HCT116 (cell line): ENCODE results near the gene ELFN2. TPM values are rescaled to one million over a fixed set of nuclear protein-coding genes. Genes with fewer than 3 reads are reported as not detected.
A peak's percentile ranks its signal among the peaks of the same experiment; 100 is the strongest.

Experiments
- ATAC-seq: fragments of 200-7000 bp; cut with Tn5 transposase; 2 replicates; pipeline ENCODE4 v1.9.1; 2020; ENCODE audit warnings: mild to moderate bottlenecking, moderate library complexity
- BruUV-seq: library from RNA; stranded (reverse); fragments of 400-500 nt; replicated peaks from 2 replicates; lab custom pipeline; 2021; lab: Mats Ljungman, UMichigan
- CTCF ChIA-PET: fragments of 300-600 bp; sonication (Branson Sonifier 250); formaldehyde crosslinking; loops from one replicate; lab custom pipeline; 2021; ENCODE audit warnings: antibody characterized with exemption; lab: Charles Lee
- POLR2A ChIA-PET: fragments of 300-600, 350-600 bp; sonication (Branson Sonifier 250); formaldehyde crosslinking; loops from one replicate; lab custom pipeline; 2021; ENCODE audit warnings: antibody characterized with exemption; lab: Charles Lee
- RAD21 ChIA-PET, 2 experiments: fragments of 300-600 bp; sonication (Branson Sonifier 250); formaldehyde crosslinking; loops; one replicate each; lab custom pipeline; 2023; ENCODE audit warnings: low total read pairs in 2 of 2; ENCODE audit not compliant: uncharacterized antibody in 2 of 2, unreplicated experiment in 2 of 2, low non-redundant PET in 1 of 2; lab: Charles Lee
- DNase-seq: peaks from one replicate; pipeline ENCODE4 v3.0.0-alpha.2; 2010; ENCODE audit warnings: low read depth, low spot score
- H2AFZ ChIP-seq: fragments of 200-600 bp; shearing (Covaris generic), sonication (generic); 2 replicates; pipeline ENCODE4 v1.6.1; 2017; ENCODE audit warnings: low read depth, mixed run types, mixed read lengths, antibody characterized with exemption, low read length; ENCODE audit not compliant: poor library complexity, severe bottlenecking
- H3K27ac ChIP-seq: 2 replicates; pipeline ENCODE4 v1.5.1; 2012; ENCODE audit warnings: low read depth, low read length
- H3K27me3 ChIP-seq: fragments of 200-600 bp; sonication (generic); 2 replicates; pipeline ENCODE4 v1.6.1; 2016; ENCODE audit warnings: mixed run types, low read length, mixed read lengths; ENCODE audit not compliant: insufficient read depth
- H3K36me3 ChIP-seq, 2 experiments: fragments of 200-500 bp in 1 of 2; fragments of 200-600 bp in 1 of 2; sonication (Bioruptor generic) in 1 of 2; sonication (generic) in 1 of 2; 2 replicates each; pipeline versions ENCODE4 v1.5.1 to v1.6.1; 2014 to 2016; ENCODE audit warnings: low read length in 2 of 2, inconsistent platforms in 1 of 2, mixed read lengths in 1 of 2, mixed run types in 1 of 2; ENCODE audit not compliant: insufficient read depth in 2 of 2, control insufficient read depth in 1 of 2
- H3K4me1 ChIP-seq, 2 experiments: fragments of 200-600 bp in 1 of 2; sonication (generic) in 1 of 2; 2 replicates each; pipeline versions ENCODE4 v1.5.1 to v1.6.1; 2012 to 2017; ENCODE audit warnings: low read length in 2 of 2, inconsistent platforms in 1 of 2, mild to moderate bottlenecking in 1 of 2, mixed read lengths in 1 of 2, mixed run types in 1 of 2, moderate library complexity in 1 of 2; ENCODE audit not compliant: insufficient read depth in 2 of 2, control insufficient read depth in 1 of 2
- H3K4me2 ChIP-seq: fragments of 200-600 bp; sonication (generic); 2 replicates; pipeline ENCODE4 v1.6.1; 2017; ENCODE audit warnings: mixed run types, low read length, mixed read lengths
- H3K4me3 ChIP-seq, 2 experiments: fragments of 200-600 bp in 1 of 2; sonication (generic) in 1 of 2; replicated peaks in 1 of 2; 2 replicates each; pipeline ENCODE4 v1.5.1; 2011 to 2016; ENCODE audit warnings: low read length in 2 of 2, control low read depth in 1 of 2, low read depth in 1 of 2, mild to moderate bottlenecking in 1 of 2, mixed read lengths in 1 of 2, mixed run types in 1 of 2
- H3K79me2 ChIP-seq: fragments of 200-600 bp; sonication (generic); 2 replicates; pipeline ENCODE4 v1.6.1; 2017; ENCODE audit warnings: mild to moderate bottlenecking, mixed run types, low read length, moderate library complexity, mixed read lengths; ENCODE audit not compliant: insufficient read depth
- H3K9ac ChIP-seq: fragments of 200-600 bp; sonication (generic); 2 replicates; pipeline ENCODE4 v1.6.1; 2016; ENCODE audit warnings: low read length, mixed read lengths
- H3K9me2 ChIP-seq: fragments of 200-600 bp; sonication (generic), shearing (Covaris generic); 2 replicates; pipeline ENCODE4 v1.6.1; 2017; ENCODE audit warnings: mixed run types, mild to moderate bottlenecking, moderate library complexity; ENCODE audit not compliant: insufficient read depth
- H3K9me3 ChIP-seq, 2 experiments: fragments of 200-500 bp in 1 of 2; fragments of 200-600 bp in 1 of 2; sonication (Bioruptor generic) in 1 of 2; sonication (generic) in 1 of 2; 2 replicates each; pipeline ENCODE4 v1.6.1; 2014 to 2017; ENCODE audit warnings: low read length in 2 of 2, mixed read lengths in 2 of 2, inconsistent platforms in 1 of 2, low read depth in 1 of 2, mild to moderate bottlenecking in 1 of 2, mixed run types in 1 of 2, moderate library complexity in 1 of 2; ENCODE audit not compliant: control insufficient read depth in 1 of 2, insufficient read depth in 1 of 2
- H4K20me1 ChIP-seq: fragments of 200-600 bp; sonication (generic), shearing (Covaris generic); 2 replicates; pipeline ENCODE4 v1.6.1; 2017; ENCODE audit warnings: mixed run types, mild to moderate bottlenecking, moderate library complexity; ENCODE audit not compliant: insufficient read depth
- ATF3 ChIP-seq: IDR thresholded peaks from 2 replicates; pipeline ENCODE4 v1.6.1; 2012
- CBX3 ChIP-seq: IDR thresholded peaks from 2 replicates; pipeline ENCODE4 v1.6.1; 2012; ENCODE audit warnings: low read depth
- CEBPB ChIP-seq: IDR thresholded peaks from 2 replicates; pipeline ENCODE4 v1.6.1; 2012; ENCODE audit warnings: low read depth
- CTCF ChIP-seq, 3 experiments: fragments of 200-600 bp in 1 of 3; sonication (generic) in 1 of 3; IDR thresholded peaks in 2 of 3; conservative IDR thresholded peaks in 1 of 3; 2 replicates each; pipeline ENCODE4 v1.5.1; 2012 to 2017; ENCODE audit warnings: low read depth in 2 of 3, low read length in 2 of 3, antibody characterized with exemption in 1 of 3, borderline replicate concordance in 1 of 3, control low read depth in 1 of 3, mild to moderate bottlenecking in 1 of 3, mixed read lengths in 1 of 3, mixed run types in 1 of 3, moderate library complexity in 1 of 3; ENCODE audit not compliant: insufficient read depth in 1 of 3
- ELF1 ChIP-seq: IDR thresholded peaks from 2 replicates; pipeline ENCODE4 v1.6.1; 2012; ENCODE audit warnings: low read depth, borderline replicate concordance
- EZH2 ChIP-seq: fragments of 200-600 bp; sonication (generic); IDR thresholded peaks from 2 replicates; pipeline ENCODE4 v1.6.1; 2017; ENCODE audit warnings: antibody characterized with exemption, mixed run types
- FOSL1 ChIP-seq: IDR thresholded peaks from 2 replicates; pipeline ENCODE4 v1.6.1; 2012; ENCODE audit warnings: low read depth
- JUND ChIP-seq: IDR thresholded peaks from 2 replicates; pipeline ENCODE4 v1.6.1; 2012
- MAX ChIP-seq: IDR thresholded peaks from 2 replicates; pipeline ENCODE4 v1.6.1; 2012
- POLR2A ChIP-seq: IDR thresholded peaks from 2 replicates; pipeline ENCODE4 v1.7.0; 2011; ENCODE audit warnings: borderline replicate concordance; ENCODE audit not compliant: insufficient read depth, insufficient read length; ENCODE audit errors: extremely low read depth
- POLR2AphosphoS5 ChIP-seq: IDR thresholded peaks from 2 replicates; pipeline ENCODE4 v1.6.1; 2011; ENCODE audit warnings: mild to moderate bottlenecking, low read depth, low read length, moderate library complexity
- RAD21 ChIP-seq: IDR thresholded peaks from 2 replicates; pipeline ENCODE4 v1.6.1; 2012; ENCODE audit warnings: low read depth, mild to moderate bottlenecking
- REST ChIP-seq: IDR thresholded peaks from 2 replicates; pipeline ENCODE4 v1.6.1; 2012; ENCODE audit warnings: low read depth
- SIN3A ChIP-seq: IDR thresholded peaks from 2 replicates; pipeline ENCODE4 v1.6.1; 2012; ENCODE audit warnings: low read depth
- SP1 ChIP-seq: IDR thresholded peaks from 2 replicates; pipeline ENCODE4 v1.6.1; 2012; ENCODE audit warnings: low read depth
- SRF ChIP-seq: IDR thresholded peaks from 2 replicates; pipeline ENCODE4 v1.6.1; 2012; ENCODE audit warnings: low read depth
- TCF7L2 ChIP-seq: IDR thresholded peaks from 2 replicates; pipeline ENCODE4 v1.7.0; 2011; ENCODE audit warnings: borderline replicate concordance, inconsistent platforms; ENCODE audit not compliant: insufficient read depth, insufficient read length; ENCODE audit errors: extremely low read depth
- YY1 ChIP-seq: IDR thresholded peaks from 2 replicates; pipeline ENCODE4 v1.6.1; 2011; ENCODE audit warnings: low read length, low read depth, moderate library complexity, mild to moderate bottlenecking; ENCODE audit not compliant: insufficient replicate concordance; ENCODE audit errors: extremely low read depth
- ZBTB33 ChIP-seq: IDR thresholded peaks from 2 replicates; pipeline ENCODE4 v1.6.1; 2011; ENCODE audit warnings: mild to moderate bottlenecking, low read length, moderate library complexity; ENCODE audit not compliant: insufficient replicate concordance; ENCODE audit errors: extremely low read depth
- ZNF274 ChIP-seq: fragments of 200-500 bp; sonication (Bioruptor generic); IDR thresholded peaks from 2 replicates; pipeline ENCODE4 v1.6.1; 2014; ENCODE audit warnings: mild to moderate bottlenecking, low read depth, low read length, inconsistent platforms
- intact Hi-C: fragments of 100-400 bp; cut with micrococcal nuclease; formaldehyde crosslinking; loops from 2 replicates; pipeline ENCODE4 v1.10.0; 2022
- total RNA-seq: library from RNA; stranded (reverse); gene quantifications from one replicate; pipeline ENCODE4 v1.2.1, GENCODE V29; 2021; ENCODE audit not compliant: unreplicated experiment

ELFN2 gene
- total RNA-seq, 1 experiment from 2014 or later = 45.4 TPM

GRCh38 chr22:37443977-37444376 is 16.7 kb upstream of the ELFN2 start:
- peak; percentile 29; the same call in 1 of the 2 replicates for ATAC-seq
- Histone ChIP-seq H3K4me2 (peak overlapping the region; percentile 74), H3K4me3 (no peak overlapping the region), H3K9me2 (no peaks in the 10 kb centered on the region), H3K27ac (peak overlapping the region; percentile 33; the same call in 1 of the 2 replicates), H3K9me3 (peaks cover 0 to 14% of the 10 kb centered on the region in 2 experiments; a peak in 1 of 4 replicates), H3K79me2 (no peaks in the 10 kb centered on the region), H3K27me3 (no peaks in the 10 kb centered on the region), H3K9ac (peak overlapping the region; percentile 15), H4K20me1 (no peaks in the 10 kb centered on the region), H3K36me3 (no peaks in the 10 kb centered on the region), H2AFZ (no peak overlapping the region), H3K4me1 (peaks cover 31 to 64% of the 10 kb centered on the region in 2 experiments)
- DNase-seq = peak; percentile 47
- ChIA-PET RAD21 (no interaction called here), POLR2A (interaction anchor here (1.3 kb wide), 1 partner anchor 126 kb away, joined by 3 read pairs; no protein-coding TSS in a partner anchor), CTCF (interaction anchor here (1.7 kb wide), 1 partner anchor 127 kb away, joined by 6 read pairs; no protein-coding TSS in a partner anchor)
- intact Hi-C loops = no loop called here
- no TSS peak for BruUV-seq
- TF ChIP-seq POLR2AphosphoS5 (no peak), ELF1 (no peak), MAX (peak; percentile 29; the same call in 1 of the 2 replicates), JUND (peak; percentile 68), YY1 (no peak), RAD21 (no peak), REST (no peak), ATF3 (no peak), CEBPB (peak; percentile 79; the same call in 1 of the 2 replicates), SP1 (peak; percentile 61; the same call in 1 of the 2 replicates), FOSL1 (peak; percentile 66), CBX3 (peak; percentile 19; the same call in 1 of the 2 replicates), POLR2A (no peak), CTCF (IDR thresholded peaks at IDR 0.05 in 2 of 3, conservative IDR thresholded peaks at IDR 0.05 in 1 of 3; ENCODE audit: borderline replicate concordance in 1 of 3, insufficient read depth in 1 of 3, low read depth in 2 of 3, low read length in 2 of 3) (no peak), ZBTB33 (no peak), ZNF274 (no peak), TCF7L2 (no peak), EZH2 (no peak), SIN3A (no peak), SRF (no peak)
